Mesenchymal stem cell (in vitro differentiated cells and primary cell): Measurements from ENCODE around the gene UBASH3B.

Source experiments
- DNase-seq: peaks from one replicate; pipeline ENCODE4 v3.0.0-alpha.2; 2013
- H2AFZ ChIP-seq: one replicate; pipeline ENCODE4 v1.6.1; 2013; ENCODE audit warnings: low read depth, mild to moderate bottlenecking, control low read depth, inconsistent platforms, low read length, moderate library complexity
- H2AK5ac ChIP-seq: 2 replicates; pipeline ENCODE4 v1.6.1; 2013; ENCODE audit warnings: low read length, moderate library complexity, mild to moderate bottlenecking, inconsistent platforms; ENCODE audit not compliant: severe bottlenecking
- H2BK120ac ChIP-seq: one replicate; pipeline ENCODE4 v1.6.1; 2013; ENCODE audit warnings: low read depth, mild to moderate bottlenecking, inconsistent platforms, low read length, moderate library complexity
- H2BK12ac ChIP-seq, 2 experiments: one replicate each; pipeline ENCODE4 v1.6.1; 2013; ENCODE audit warnings: inconsistent platforms in 2 of 2, low read length in 2 of 2, mild to moderate bottlenecking in 2 of 2, moderate library complexity in 2 of 2, control low read depth in 1 of 2
- H2BK15ac ChIP-seq: one replicate; pipeline ENCODE4 v1.6.1; 2013; ENCODE audit warnings: mild to moderate bottlenecking, low read depth, inconsistent platforms; ENCODE audit not compliant: poor library complexity, severe bottlenecking
- H2BK5ac ChIP-seq: 2 replicates; pipeline ENCODE4 v1.6.1; 2013; ENCODE audit warnings: low read depth, mild to moderate bottlenecking, low read length, control low read depth, inconsistent platforms; ENCODE audit not compliant: poor library complexity, severe bottlenecking
- H3K14ac ChIP-seq, 2 experiments: one replicate each; pipeline ENCODE4 v1.6.1; 2013; ENCODE audit warnings: inconsistent platforms in 2 of 2, low read length in 2 of 2, control low read depth in 1 of 2, mild to moderate bottlenecking in 1 of 2, moderate library complexity in 1 of 2
- H3K18ac ChIP-seq, 2 experiments: one replicate each; pipeline ENCODE4 v1.6.1; 2013; ENCODE audit warnings: inconsistent platforms in 2 of 2, low read length in 2 of 2, control low read depth in 1 of 2, low read depth in 1 of 2, mild to moderate bottlenecking in 1 of 2
- H3K23ac ChIP-seq, 2 experiments: one replicate each; pipeline ENCODE4 v1.6.1; 2013; ENCODE audit warnings: inconsistent platforms in 2 of 2, low read length in 2 of 2, mild to moderate bottlenecking in 2 of 2, moderate library complexity in 2 of 2, control low read depth in 1 of 2
- H3K27ac ChIP-seq: 2 replicates; pipeline ENCODE4 v1.5.1; 2013; ENCODE audit warnings: mild to moderate bottlenecking, moderate library complexity, low read length, control low read depth, inconsistent platforms; ENCODE audit not compliant: poor library complexity, severe bottlenecking
- H3K27me3 ChIP-seq, 2 experiments: 2 replicates each; pipeline versions ENCODE4 v1.6.1 to v1.7.0; 2013; ENCODE audit warnings: low read length in 2 of 2, mild to moderate bottlenecking in 2 of 2, moderate library complexity in 2 of 2, control low read depth in 1 of 2, inconsistent platforms in 1 of 2; ENCODE audit not compliant: control insufficient read depth in 1 of 2, insufficient read depth in 1 of 2
- H3K36me3 ChIP-seq, 2 experiments: 2 replicates each; pipeline versions ENCODE4 v1.6.1 to v1.7.0; 2013; ENCODE audit warnings: low read length in 2 of 2, control low read depth in 1 of 2, inconsistent platforms in 1 of 2, low read depth in 1 of 2, mild to moderate bottlenecking in 1 of 2; ENCODE audit not compliant: insufficient read depth in 2 of 2, control insufficient read depth in 1 of 2
- H3K4ac ChIP-seq, 2 experiments: one replicate each; pipeline ENCODE4 v1.6.1; 2013; ENCODE audit warnings: inconsistent platforms in 2 of 2, low read length in 2 of 2, mild to moderate bottlenecking in 2 of 2, moderate library complexity in 2 of 2, control low read depth in 1 of 2, low read depth in 1 of 2
- H3K4me1 ChIP-seq: 2 replicates; pipeline ENCODE4 v1.6.1; 2013; ENCODE audit warnings: low read depth, low read length, control low read depth; ENCODE audit not compliant: control insufficient read depth, insufficient read depth
- H3K4me2 ChIP-seq: 2 replicates; pipeline ENCODE4 v1.6.1; 2013; ENCODE audit warnings: low read length, mild to moderate bottlenecking, inconsistent platforms; ENCODE audit not compliant: poor library complexity, severe bottlenecking
- H3K4me3 ChIP-seq, 2 experiments: 2 replicates each; pipeline versions ENCODE4 v1.5.1 to v1.7.0; 2013; ENCODE audit warnings: low read length in 2 of 2, mild to moderate bottlenecking in 2 of 2, control low read depth in 1 of 2, low read depth in 1 of 2; ENCODE audit not compliant: insufficient read depth in 1 of 2
- H3K79me1 ChIP-seq: replicated peaks from 2 replicates; pipeline ENCODE4 v1.6.1; 2013; ENCODE audit warnings: mild to moderate bottlenecking, control low read depth, low read length, inconsistent platforms; ENCODE audit not compliant: poor library complexity, severe bottlenecking
- H3K9ac ChIP-seq: 2 replicates; pipeline ENCODE4 v1.7.0; 2013; ENCODE audit warnings: mild to moderate bottlenecking, low read length, moderate library complexity
- H3K9me3 ChIP-seq: 2 replicates; pipeline ENCODE4 v1.7.0; 2013; ENCODE audit warnings: mild to moderate bottlenecking, low read length; ENCODE audit not compliant: control insufficient read depth
- H4K8ac ChIP-seq: one replicate; pipeline ENCODE4 v1.6.1; 2013; ENCODE audit warnings: inconsistent platforms, mild to moderate bottlenecking, low read length, moderate library complexity
- H4K91ac ChIP-seq: one replicate; pipeline ENCODE4 v1.6.1; 2013; ENCODE audit warnings: mild to moderate bottlenecking, low read length, inconsistent platforms
- WGBS: methylation state at CpG from one replicate; pipeline ENCODE4 v1.1.7; 2013; ENCODE audit warnings: mixed read lengths; 5-methylcytosine and 5-hydroxymethylcytosine counted together

UBASH3B gene

DNA sequence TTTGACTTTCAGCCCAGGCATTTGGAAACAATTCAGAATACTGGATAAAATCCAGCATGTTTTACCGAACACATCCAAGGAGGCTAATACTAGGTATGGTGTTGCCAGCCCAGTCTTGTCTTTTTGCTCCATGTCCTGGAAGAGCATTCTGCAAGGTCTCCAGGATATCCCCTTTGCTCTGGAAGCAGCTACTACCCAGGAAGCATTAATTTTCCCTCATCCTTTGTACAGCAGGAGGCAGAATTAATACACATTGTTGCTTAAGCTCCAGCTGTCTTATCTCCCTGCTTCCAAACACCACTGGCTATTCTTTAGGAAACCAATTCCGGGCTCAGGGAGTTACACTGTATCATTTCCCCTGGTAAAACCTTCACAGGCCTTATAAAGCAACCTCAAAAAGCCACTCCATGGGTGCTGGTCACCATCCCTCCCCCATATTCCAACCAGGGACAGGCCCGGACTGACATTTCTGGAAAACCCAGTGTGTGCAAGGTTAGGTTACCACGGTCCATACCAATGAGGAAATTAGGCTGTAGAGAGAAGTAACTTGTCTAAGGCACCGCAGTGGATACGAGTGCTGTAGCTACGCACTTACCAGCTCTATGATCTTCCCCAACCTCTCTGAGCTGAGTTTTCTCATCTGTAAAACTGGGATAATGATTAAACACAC is 1.5 kb upstream of the UBASH3B start:
- no peak overlapping the region for H2BK120ac ChIP-seq
- no peak overlapping the region for H3K4me3 ChIP-seq
- H3K27ac ChIP-seq: peak overlapping the region; percentile 24
- H3K9me3 ChIP-seq: no peaks in the 10 kb centered on the region
- WGBS: 96% methylated on average over 7 of the region's 7 CpGs
- H3K14ac ChIP-seq: no peak overlapping the region
- no peak overlapping the region for H2BK15ac ChIP-seq
- H4K91ac ChIP-seq: no peak overlapping the region
- peaks cover 0 to 4% of the 10 kb centered on the region in 2 experiments for H3K27me3 ChIP-seq
- H3K9ac ChIP-seq: no peak overlapping the region
- peaks cover 0 to 2% of the 10 kb centered on the region in 2 experiments for H3K36me3 ChIP-seq
- no peak overlapping the region for H4K8ac ChIP-seq
- H3K23ac ChIP-seq: no peak overlapping the region
- H2BK12ac ChIP-seq: peak overlapping the region in 1 of 2 experiments; percentile 39
- no peak overlapping the region for H3K4me2 ChIP-seq
- H2AK5ac ChIP-seq: peak overlapping the region; percentile 64
- H3K79me1 ChIP-seq: peaks cover 2% of the 10 kb centered on the region
- H3K4me1 ChIP-seq: peaks cover 10% of the 10 kb centered on the region
- H3K4ac ChIP-seq: no peak overlapping the region
- H2AFZ ChIP-seq: no peak overlapping the region
- no peak overlapping the region for H2BK5ac ChIP-seq
- H3K18ac ChIP-seq: no peak overlapping the region
- no peak for DNase-seq

DNA sequence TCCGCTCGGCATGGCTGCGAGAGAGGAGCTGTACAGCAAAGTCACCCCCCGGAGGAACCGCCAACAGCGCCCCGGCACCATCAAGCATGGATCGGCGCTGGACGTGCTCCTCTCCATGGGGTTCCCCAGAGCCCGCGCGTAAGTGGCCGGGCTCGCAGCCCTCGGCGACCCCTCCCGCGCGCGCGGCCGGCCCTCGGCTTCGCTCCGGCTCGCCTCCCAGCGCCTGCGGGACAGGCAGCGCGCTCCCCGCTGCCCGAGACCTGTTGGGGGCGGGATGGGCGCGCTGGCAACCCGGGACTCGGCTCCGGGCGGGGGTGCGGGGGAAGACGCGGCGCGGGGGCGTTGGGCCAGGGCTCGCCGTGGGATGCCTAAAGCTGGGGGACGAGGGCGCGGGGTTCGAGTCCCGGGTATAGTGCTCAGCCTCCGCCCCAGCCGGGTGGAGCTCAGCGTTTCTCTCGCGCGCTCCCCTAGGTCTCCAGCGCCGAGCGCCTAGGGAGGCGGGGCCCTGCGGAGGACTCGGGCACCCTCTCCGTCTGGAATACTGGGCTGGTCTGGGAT is 630 bp downstream of the UBASH3B start:
- peak overlapping the region; percentile 74 for H3K4me2 ChIP-seq
- H3K14ac ChIP-seq: peak overlapping the region in 1 of 2 experiments; percentile 96
- under 1% methylated on average over 59 of the region's 66 CpGs for WGBS
- H3K18ac ChIP-seq: peak overlapping the region; percentile 86 to 98
- peak overlapping the region; percentile 20 to 98 for H3K23ac ChIP-seq
- no peak overlapping the region for H2AK5ac ChIP-seq
- H3K4me1 ChIP-seq: peaks cover 24% of the 10 kb centered on the region
- H3K4ac ChIP-seq: peak overlapping the region; percentile 60 to 83
- no peaks in the 10 kb centered on the region for H3K9me3 ChIP-seq
- peak overlapping the region; percentile 93 to 95 for H3K4me3 ChIP-seq
- H3K79me1 ChIP-seq: peaks cover 2% of the 10 kb centered on the region
- H2BK120ac ChIP-seq: peak overlapping the region; percentile 98
- H2AFZ ChIP-seq: peak overlapping the region; percentile 86
- H2BK12ac ChIP-seq: peak overlapping the region; percentile 82 to 97
- H2BK5ac ChIP-seq: peak overlapping the region; percentile 96
- H4K8ac ChIP-seq: peak overlapping the region; percentile 80
- peaks cover 0 to 4% of the 10 kb centered on the region in 2 experiments for H3K27me3 ChIP-seq
- H4K91ac ChIP-seq: peak overlapping the region; percentile 85
- peak overlapping the region; percentile 91 for H3K9ac ChIP-seq
- peak; percentile 76 for DNase-seq
- peak overlapping the region; percentile 95 for H3K27ac ChIP-seq
- H2BK15ac ChIP-seq: peak overlapping the region; percentile 97
- H3K36me3 ChIP-seq: peaks cover 0 to 2% of the 10 kb centered on the region in 2 experiments

DNA sequence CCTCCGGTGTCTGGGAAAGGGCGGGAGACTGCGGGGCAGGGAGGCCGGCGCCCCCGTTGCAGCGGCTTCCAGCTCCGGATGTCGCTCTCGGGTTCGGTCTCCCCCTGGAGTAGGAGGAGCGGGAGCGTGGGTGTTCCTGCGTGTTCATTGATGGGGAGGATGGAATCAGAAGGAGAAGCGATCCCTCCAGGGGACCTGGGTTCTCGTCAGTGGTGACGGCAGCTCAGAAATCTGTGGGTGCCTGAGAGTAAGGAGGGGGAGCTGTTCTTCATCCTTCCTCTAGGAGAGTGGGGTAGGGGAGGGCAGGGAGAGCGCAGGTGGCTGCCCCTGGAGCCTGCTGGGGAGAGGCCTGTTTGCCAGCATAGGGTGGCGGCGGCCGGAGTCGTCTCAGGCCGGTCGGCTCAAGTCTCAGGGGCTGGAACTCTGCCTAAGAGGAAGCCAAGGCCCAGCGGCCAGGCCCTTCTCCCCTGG is 1.1 kb downstream of the UBASH3B start:
- peak overlapping the region in 1 of 2 experiments; percentile 95 for H3K14ac ChIP-seq
- peak overlapping the region; percentile 67 for H2BK15ac ChIP-seq
- DNase-seq: peak; percentile 75
- H3K36me3 ChIP-seq: peaks cover 0 to 2% of the 10 kb centered on the region in 2 experiments
- H2BK120ac ChIP-seq: peak overlapping the region; percentile 36
- no peak overlapping the region for H2AK5ac ChIP-seq
- no peak overlapping the region for H2AFZ ChIP-seq
- H3K23ac ChIP-seq: peak overlapping the region; percentile 20 to 89
- WGBS: under 1% methylated on average over 25 of the region's 25 CpGs
- H3K79me1 ChIP-seq: peaks cover 2% of the 10 kb centered on the region
- H4K91ac ChIP-seq: no peak overlapping the region
- H3K9ac ChIP-seq: peak overlapping the region; percentile 91
- H3K9me3 ChIP-seq: no peaks in the 10 kb centered on the region
- peak overlapping the region; percentile 84 to 98 for H3K18ac ChIP-seq
- H3K4ac ChIP-seq: peak overlapping the region; percentile 70 to 83
- peaks cover 0 to under 1% of the 10 kb centered on the region in 2 experiments for H3K27me3 ChIP-seq
- H2BK12ac ChIP-seq: peak overlapping the region in 1 of 2 experiments; percentile 97
- H4K8ac ChIP-seq: peak overlapping the region; percentile 59
- H3K27ac ChIP-seq: peak overlapping the region; percentile 86
- H2BK5ac ChIP-seq: peak overlapping the region; percentile 76
- peaks cover 29% of the 10 kb centered on the region for H3K4me1 ChIP-seq
- peak overlapping the region; percentile 93 to 95 for H3K4me3 ChIP-seq
- H3K4me2 ChIP-seq: peak overlapping the region; percentile 74
